NCI-H510A (cell line): ENCODE measurements around the gene MICAL2.
"Not testable (repeated sequence)": the region's sequence is repeated elsewhere in the genome, so short reads cannot be mapped to it uniquely, and the experiment has no call there.

Source experiments
- DNase-seq: peaks from one replicate; lab custom pipeline; 2025; lab: John Stamatoyannopoulos, UW

The MICAL2 gene

GRCh38 chr11:12137005-12137690 is 26.8 kb downstream of the MICAL2 start:
- no peak for DNase-seq

DNA sequence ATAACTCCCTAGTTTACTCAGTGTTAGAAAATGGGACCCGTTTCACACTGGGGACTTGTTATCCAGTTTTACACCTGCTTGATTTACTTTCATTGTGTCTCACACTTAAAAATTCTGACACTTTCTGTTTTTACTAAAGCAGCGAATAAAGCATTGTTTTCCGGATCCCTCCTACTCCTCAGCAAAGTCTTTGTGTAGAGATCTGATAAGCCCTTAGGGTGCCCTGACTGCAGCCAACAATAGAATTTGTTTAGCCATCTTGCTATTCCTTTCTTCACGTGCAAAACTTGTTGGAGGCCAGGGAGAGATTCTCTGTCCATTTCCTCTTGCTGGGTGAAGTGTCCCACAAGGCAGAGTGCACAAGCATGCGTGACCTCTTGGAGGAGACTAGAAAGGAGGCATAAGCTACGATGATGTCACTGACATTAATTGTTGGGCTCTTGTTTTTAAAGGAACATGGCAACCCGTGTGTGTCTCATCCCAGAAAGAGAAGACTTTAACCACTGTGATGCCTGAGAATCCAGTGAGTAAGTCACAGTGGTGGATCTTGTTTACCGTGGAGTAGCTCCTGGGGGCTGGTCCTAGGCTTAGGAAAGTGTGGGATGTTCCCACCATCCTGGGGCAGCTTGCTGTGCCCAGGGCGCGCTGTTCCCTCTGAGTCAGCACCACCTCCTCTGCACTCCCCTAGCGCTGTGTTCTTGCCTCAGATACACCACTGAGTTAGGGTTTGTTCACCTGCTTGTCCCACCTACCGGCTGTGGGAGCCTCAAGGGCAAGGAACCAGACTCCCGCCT is 27.7 kb downstream of the MICAL2 start:
- DNase-seq = no peak

- no peak for DNase-seq
Measured at GRCh38 chr11:12139144-12139881, 28.9 kb downstream of the MICAL2 start.

DNA sequence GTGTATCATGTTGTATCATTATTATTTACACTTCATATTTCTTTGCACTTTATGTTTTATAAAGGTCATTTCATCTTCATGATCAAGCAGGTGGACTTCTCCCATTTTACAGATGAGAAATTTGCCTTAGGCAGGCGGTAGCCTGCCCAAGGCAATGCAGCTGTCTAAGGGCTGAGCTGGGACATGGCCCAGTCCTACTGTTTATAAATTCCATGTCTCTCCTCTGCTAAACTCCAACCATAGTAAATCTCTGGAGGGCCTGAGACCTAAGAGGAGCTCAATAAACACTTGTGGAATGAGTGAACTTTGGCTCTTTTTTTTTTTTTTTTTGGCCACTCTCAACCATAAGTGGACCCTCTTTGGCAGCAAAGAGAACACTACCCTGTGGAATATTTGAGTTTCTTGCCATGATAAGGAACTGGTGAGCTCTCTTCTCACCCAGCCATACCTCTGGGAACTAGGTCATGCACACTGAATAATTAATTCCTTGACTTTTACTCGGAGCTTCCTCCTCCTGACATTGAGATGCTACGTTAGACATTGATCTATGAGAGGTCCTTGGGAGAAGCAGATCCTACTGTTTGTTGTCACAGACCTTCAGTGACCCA is 29.9 kb downstream of the MICAL2 start:
- DNase-seq = no peak

GRCh38 chr11:12141283-12141682 is 30.9 kb downstream of the MICAL2 start:
- no peak for DNase-seq

DNA sequence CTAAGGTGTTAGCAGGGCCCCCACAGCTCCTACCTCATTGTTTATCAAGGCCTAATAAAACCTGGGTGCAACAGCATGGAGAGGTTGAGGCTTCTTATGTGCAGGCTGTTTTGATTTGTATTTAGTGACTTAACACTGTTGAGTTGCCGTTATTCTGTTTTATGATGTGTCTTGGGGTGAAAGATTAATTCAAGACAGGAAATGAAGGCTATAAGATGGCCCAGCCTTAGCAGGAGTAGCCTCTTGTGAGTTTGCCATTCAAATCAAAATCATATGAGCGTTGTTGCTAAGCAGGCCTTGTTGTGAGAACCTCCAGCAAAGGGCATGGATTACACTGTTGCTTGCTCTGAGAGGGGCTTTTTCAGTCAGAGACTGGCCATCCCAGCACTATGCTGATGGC is 31.8 kb downstream of the MICAL2 start:
- DNase-seq = no peak

DNA sequence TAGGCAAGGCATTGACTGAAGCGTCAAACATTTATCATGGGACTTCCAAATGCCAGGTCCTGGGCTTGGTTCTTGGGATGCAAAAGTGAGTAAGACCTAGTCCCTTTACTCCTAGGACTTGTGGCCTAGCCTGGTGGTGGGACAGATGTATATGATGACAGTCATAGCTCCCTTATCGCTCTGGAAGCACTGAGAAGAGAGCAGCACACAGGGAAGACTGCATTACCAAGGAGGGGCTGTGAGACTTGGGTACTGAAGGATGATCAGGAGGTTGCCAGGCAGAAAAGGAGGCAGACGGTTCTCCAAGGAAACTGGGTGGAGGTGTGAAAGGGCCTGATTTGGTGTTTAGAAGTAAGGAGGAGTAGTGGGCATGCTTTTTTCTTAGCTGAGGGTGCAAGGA is 32.5 kb downstream of the MICAL2 start:
- no peak for DNase-seq

GRCh38 chr11:12143461-12144258 is 33.3 kb downstream of the MICAL2 start:
- no peak for DNase-seq

- DNase-seq = no peak
Measured at GRCh38 chr11:12144330-12145174, 34.2 kb downstream of the MICAL2 start.

- DNase-seq = not testable (repeated sequence)
Measured at GRCh38 chr11:12146678-12147077, 36.3 kb downstream of the MICAL2 start.

DNA sequence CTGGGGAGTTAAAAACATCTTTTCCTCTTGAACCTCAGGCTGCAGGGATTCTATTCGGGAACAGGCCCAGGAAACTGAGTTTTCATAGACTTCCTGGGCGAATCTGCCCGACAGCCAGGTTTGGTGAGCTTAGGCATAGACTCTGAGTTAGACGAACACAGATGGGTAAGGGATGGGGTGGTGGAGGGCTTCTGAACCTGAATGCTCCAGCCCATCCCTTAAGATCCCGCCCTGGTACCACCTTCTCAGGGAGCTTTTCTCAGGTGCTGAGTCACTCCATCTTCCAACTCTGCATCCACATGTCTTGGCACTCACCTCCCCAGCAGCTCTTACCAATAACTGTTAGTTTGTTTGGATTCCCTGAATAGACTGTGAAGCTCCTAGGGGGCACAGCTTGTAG is 37.4 kb downstream of the MICAL2 start:
- no peak for DNase-seq

DNA sequence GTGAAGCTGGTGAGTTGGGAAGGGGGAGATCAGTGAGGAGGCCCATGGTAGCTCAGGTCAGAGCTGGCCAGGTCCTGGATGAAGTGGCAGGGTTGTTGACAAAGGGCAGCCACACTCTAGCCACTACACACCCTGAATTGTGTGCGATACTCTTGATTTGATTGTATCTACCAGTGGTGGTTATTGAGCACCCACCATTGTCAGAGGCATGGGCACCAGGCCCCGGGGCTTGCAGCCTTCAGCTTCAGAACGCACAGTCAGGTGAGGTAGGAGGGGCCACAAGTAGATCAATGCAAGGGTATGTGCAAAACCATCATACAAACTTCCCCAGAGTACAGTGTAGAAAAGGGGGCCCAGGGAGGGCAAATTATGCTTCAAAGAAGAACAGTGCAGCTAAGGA is 38.1 kb downstream of the MICAL2 start:
- no peak for DNase-seq

DNA sequence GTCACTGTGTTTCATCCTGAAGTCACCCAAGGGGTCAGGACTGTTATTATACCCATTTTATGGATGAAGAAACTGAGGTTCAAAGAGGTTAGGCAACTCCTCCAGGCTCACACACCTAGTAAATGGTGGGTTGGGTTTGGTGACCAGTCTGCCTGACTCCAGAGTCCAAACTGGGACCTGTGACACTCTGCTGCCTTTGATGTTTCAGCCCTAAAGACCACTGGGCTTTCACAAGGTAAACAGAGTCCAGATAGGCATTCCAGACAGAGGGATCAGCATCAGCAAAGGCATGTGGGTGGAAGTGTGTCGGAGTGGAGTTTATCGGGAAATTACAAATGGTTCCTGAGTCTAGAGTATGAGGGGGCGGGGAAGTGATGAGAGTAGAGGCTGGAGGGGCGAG is 38.5 kb downstream of the MICAL2 start:
- DNase-seq = no peak

GRCh38 chr11:12149672-12150225 is 39.4 kb downstream of the MICAL2 start:
- DNase-seq = no peak

DNA sequence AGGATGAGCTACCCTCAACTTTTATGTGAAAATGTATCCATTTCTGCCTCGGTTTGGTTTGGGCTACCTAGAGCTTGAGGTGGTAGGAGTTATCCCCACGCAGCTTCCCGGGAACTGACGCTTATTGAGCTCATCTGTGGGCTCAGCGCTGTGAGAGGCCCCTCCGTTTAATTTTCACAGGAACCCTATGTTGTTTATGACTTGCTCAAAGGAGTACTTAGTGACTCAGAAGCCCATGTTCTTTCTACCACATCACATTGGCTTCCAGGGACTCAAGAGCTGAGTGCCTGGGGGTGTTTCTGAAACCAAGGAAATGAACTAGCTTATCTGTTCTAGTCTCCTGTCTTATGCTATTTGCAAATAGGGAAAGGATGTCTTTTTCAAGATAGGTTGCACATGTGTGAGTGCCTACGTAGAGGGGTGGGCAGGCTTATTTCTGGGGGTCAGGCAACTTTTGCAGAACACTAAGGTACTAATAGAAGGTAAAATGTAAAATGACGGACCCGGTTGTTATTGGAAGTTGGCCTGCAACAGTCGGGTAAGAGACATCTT is 40.5 kb downstream of the MICAL2 start:
- DNase-seq = no peak

GRCh38 chr11:12152321-12152720 is 41.9 kb downstream of the MICAL2 start:
- DNase-seq = no peak

DNA sequence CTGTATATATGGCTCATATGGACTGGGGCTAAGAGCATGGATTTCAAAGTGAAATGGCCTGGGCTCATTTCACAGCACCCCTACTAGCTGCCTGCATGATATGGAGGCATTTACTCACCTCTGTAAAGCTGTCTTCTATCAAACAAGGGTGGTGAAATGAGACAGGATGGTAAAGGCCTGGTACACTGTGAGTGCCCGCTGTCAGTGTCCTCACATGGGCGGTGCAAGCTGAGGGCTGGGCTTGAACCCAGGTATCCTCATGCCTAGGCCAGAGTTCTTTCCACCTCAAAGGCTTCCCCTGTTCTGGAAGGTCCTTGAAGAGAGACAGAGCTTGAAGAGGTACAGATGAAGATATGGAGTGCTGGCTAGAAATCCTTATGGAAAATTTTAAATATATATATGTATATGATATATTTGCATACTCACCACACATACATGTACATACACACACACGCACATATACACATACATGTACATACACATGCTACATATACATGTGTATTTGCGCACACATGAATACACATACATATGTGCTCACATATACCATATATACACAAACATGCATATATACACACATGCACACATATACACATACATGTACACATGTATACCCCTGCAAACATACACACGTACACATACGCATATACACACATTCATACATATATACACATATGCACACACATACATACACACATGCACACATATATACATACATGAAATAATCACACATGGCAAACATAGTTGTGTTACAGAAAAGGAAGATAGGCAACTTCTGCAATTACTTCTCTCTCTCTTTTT is 44.7 kb downstream of the MICAL2 start:
- no peak for DNase-seq

DNA sequence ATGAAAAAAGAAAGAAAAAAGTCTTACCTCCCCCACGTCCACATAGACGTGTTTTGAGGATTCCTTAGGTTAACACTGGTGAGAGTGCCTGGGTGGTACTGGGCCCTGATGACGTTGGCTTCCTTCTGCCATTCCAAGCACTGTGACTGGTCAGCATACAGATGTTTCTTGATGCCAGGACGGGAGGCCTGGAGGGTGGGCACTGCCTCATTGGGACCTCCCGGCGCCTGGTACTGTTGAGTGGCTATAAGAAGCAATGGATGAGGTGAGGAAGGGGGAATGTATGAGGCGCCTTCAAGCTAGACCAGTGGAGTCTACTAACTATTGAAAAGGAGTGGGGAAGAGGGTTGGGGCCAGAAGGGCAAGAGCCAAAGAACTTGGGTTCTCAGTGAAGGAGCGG is 45.3 kb downstream of the MICAL2 start:
- DNase-seq = no peak
